ENCODE data around the gene CCL7. TPM values are rescaled to one million over a fixed set of nuclear protein-coding genes. Genes with fewer than 3 reads are reported as not detected.

CCL7 gene
- total RNA-seq, 2 experiments from 2014 or later = not detected

DNA sequence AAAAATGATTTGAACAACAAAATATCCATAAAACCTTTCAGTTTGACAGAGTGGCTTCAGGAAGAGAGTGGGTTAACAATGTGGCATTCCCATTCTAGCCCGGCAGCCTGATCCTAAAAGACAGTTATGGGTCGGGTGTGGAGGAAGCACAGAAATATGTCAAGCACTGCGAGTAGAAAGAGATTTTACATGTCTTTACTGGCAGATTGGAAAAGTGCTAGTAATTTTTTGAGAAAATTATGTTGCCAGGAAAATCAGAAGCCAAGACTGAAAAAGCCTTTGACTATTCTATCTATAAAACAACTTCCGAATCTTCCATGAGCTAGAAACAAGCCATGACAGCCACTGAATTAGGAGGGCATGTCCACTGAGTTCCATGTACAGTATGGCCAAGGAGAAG lies 9.2 kb upstream of the CCL7 start:
- no peak for DNase-seq
- POLR2A ChIA-PET = no interaction called here
- Mint-ChIP-seq H3K27ac (no peak overlapping the region), H3K36me3 (no peaks in the 10 kb centered on the region), H3K4me1 (ENCODE audit: low read depth) (no peaks in the 10 kb centered on the region), H3K27me3 (peaks cover 51% of the 10 kb centered on the region), H3K4me3 (no peak overlapping the region), H3K9me3 (no peaks in the 10 kb centered on the region)
- intact Hi-C loops (cut with micrococcal nuclease) = loop anchor here (5.0 kb wide), 1 partner anchor 59 kb away; no protein-coding TSS in a partner anchor
- CTCF ChIA-PET = no interaction called here

- Mint-ChIP-seq H3K4me3 (no peak overlapping the region), H3K27ac (no peak overlapping the region), H3K9me3 (no peaks in the 10 kb centered on the region), H3K27me3 (peaks cover 53% of the 10 kb centered on the region), H3K36me3 (no peaks in the 10 kb centered on the region), H3K4me1 (ENCODE audit: low read depth) (no peaks in the 10 kb centered on the region)
- DNase-seq = peak; percentile 46
- intact Hi-C loops (cut with micrococcal nuclease) = loop anchor here (5.0 kb wide), 1 partner anchor 59 kb away; no protein-coding TSS in a partner anchor
- ChIA-PET POLR2A (no interaction called here), CTCF (interaction anchor here (1.3 kb wide), 1 partner anchor 100 kb away, joined by 3 read pairs; no protein-coding TSS in a partner anchor)
Measured at GRCh38 chr17:34261568-34262337, 8.3 kb upstream of the CCL7 start.

GRCh38 chr17:34265711-34266110 lies 4.3 kb upstream of the CCL7 start:
- Mint-ChIP-seq H3K9me3 (no peaks in the 10 kb centered on the region), H3K4me1 (ENCODE audit: low read depth) (no peaks in the 10 kb centered on the region), H3K27me3 (peaks cover 37% of the 10 kb centered on the region), H3K4me3 (no peak overlapping the region), H3K27ac (no peak overlapping the region), H3K36me3 (no peaks in the 10 kb centered on the region)
- CTCF ChIA-PET = no interaction called here
- no peak for DNase-seq
- POLR2A ChIA-PET = no interaction called here
- intact Hi-C loops (cut with micrococcal nuclease) = no loop called here

DNA sequence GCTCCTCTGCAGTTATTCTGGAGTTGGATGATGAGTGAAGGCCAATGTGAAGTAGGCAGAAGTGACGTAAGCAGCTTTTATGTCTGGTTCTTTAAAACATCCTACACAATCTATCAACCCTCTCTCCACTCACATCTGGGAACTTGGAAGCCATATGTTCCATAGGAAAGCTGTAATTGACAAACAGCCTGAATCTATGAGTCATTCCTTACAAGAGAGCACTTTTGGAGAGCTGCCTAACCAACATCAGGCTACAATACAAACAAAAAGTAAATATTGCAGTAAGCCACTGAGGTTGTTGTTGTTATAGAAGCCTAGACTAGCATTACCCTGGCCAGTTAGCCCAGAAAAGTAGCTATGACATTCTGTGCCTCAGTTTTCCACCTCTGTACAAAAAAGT lies 5.9 kb downstream of the CCL7 start:
- Mint-ChIP-seq H3K4me1 (ENCODE audit: low read depth) (no peaks in the 10 kb centered on the region), H3K27ac (no peak overlapping the region), H3K27me3 (peaks cover 56% of the 10 kb centered on the region), H3K36me3 (no peaks in the 10 kb centered on the region), H3K9me3 (no peaks in the 10 kb centered on the region), H3K4me3 (no peak overlapping the region)
- DNase-seq = no peak
- ChIA-PET POLR2A (no interaction called here), CTCF (interaction anchor here (1.0 kb wide), 1 partner anchor 86 kb away, joined by 5 read pairs; no protein-coding TSS in a partner anchor)
- intact Hi-C loops (cut with micrococcal nuclease) = no loop called here

- H3K27ac Mint-ChIP-seq = no peak overlapping the region
- H3K36me3 Mint-ChIP-seq = no peaks in the 10 kb centered on the region
- intact Hi-C loops (cut with micrococcal nuclease) = no loop called here
- no peak for DNase-seq
- H3K9me3 Mint-ChIP-seq = no peaks in the 10 kb centered on the region
- CTCF ChIA-PET = no interaction called here
- H3K4me3 Mint-ChIP-seq = no peak overlapping the region
- H3K4me1 Mint-ChIP-seq (ENCODE audit: low read depth) = no peaks in the 10 kb centered on the region
- H3K27me3 Mint-ChIP-seq = peaks cover 53% of the 10 kb centered on the region
- POLR2A ChIA-PET = no interaction called here
Measured at GRCh38 chr17:34276826-34277225, 6.8 kb downstream of the CCL7 start.

GRCh38 chr17:34283571-34283970 lies 13.6 kb downstream of the CCL7 start:
- CTCF ChIA-PET = no interaction called here
- POLR2A ChIA-PET = no interaction called here
- Mint-ChIP-seq H3K9me3 (no peaks in the 10 kb centered on the region), H3K4me1 (ENCODE audit: low read depth) (no peaks in the 10 kb centered on the region), H3K27ac (no peak overlapping the region), H3K36me3 (no peaks in the 10 kb centered on the region), H3K27me3 (peaks cover 36% of the 10 kb centered on the region), H3K4me3 (no peak overlapping the region)
- intact Hi-C loops (cut with micrococcal nuclease) = no loop called here
- DNase-seq = no peak

DNA sequence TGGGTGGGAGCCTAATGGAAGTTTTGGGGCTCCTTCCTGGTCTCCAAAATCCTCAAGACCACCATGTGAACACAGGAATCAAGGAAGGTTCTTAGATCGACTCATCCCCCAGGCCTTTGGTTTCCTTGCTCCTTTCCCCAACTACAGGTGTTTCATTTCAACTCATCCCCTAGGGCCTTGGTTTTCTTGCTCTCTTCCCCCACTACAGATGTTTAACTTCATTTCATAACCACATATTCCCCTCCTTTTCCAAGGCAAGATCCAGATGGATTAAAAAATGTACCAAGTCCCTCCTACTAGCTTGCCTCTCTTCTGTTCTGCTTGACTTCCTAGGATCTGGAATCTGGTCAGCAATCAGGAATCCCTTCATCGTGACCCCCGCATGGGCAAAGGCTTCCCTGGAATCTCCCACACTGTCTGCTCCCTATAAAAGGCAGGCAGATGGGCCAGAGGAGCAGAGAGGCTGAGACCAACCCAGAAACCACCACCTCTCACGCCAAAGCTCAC lies 15.3 kb downstream of the CCL7 start, which contains the start of gene CCL11:
Gene CCL11, plus strand, starts transcription at position 457 of the 507 bp plus-strand sequence. CDS start 67 bp downstream, outside the sequence.
- no peak for DNase-seq
- no peak within 1 kb of the TSS for H3K4me3 Mint-ChIP-seq
- no peaks in the 10 kb centered on the region for H3K4me1 Mint-ChIP-seq (ENCODE audit: low read depth)
- ChIA-PET POLR2A (no interaction called here), CTCF (no interaction called here)
- H3K36me3 Mint-ChIP-seq = no peaks in the 10 kb centered on the region
- H3K9me3 Mint-ChIP-seq = no peaks in the 10 kb centered on the region
- H3K27ac Mint-ChIP-seq = no peak within 1 kb of the TSS
- peaks cover 28% of the 10 kb centered on the region for H3K27me3 Mint-ChIP-seq
- intact Hi-C loops (cut with micrococcal nuclease) = no loop called here

- H3K36me3 Mint-ChIP-seq = no peaks in the 10 kb centered on the region
- H3K4me1 Mint-ChIP-seq (ENCODE audit: low read depth) = no peaks in the 10 kb centered on the region
- H3K27ac Mint-ChIP-seq = no peak overlapping the region
- intact Hi-C loops (cut with micrococcal nuclease) = no loop called here
- no peak for DNase-seq
- peaks cover 15% of the 10 kb centered on the region for H3K27me3 Mint-ChIP-seq
- H3K4me3 Mint-ChIP-seq = no peak overlapping the region
- CTCF ChIA-PET = no interaction called here
- POLR2A ChIA-PET = no interaction called here
- no peaks in the 10 kb centered on the region for H3K9me3 Mint-ChIP-seq
Measured at GRCh38 chr17:34287875-34288274, 17.9 kb downstream of the CCL7 start.

DNA sequence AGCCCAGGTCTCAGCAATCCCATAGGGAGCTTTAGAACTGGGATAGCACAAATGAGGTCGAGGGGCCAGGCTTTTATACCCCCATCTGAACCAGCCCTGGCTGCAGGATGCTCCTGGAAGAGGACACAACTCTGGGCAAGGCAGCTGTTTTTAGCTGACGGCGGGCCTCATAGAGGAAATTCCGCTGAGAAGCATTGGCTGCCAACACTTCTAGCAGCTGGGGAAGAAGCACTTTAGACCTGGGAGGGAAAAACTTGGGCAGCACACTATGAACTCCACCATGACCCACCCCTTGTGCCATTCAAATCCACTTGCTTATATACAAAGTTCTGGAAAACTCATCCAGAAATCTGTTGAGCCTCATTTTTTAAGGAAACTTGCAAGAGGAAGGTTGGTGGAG lies 20.6 kb downstream of the CCL7 start:
- intact Hi-C loops (cut with micrococcal nuclease) = no loop called here
- Mint-ChIP-seq H3K36me3 (no peaks in the 10 kb centered on the region), H3K4me3 (no peak overlapping the region), H3K27ac (no peak overlapping the region), H3K9me3 (no peaks in the 10 kb centered on the region), H3K4me1 (ENCODE audit: low read depth) (no peaks in the 10 kb centered on the region), H3K27me3 (peaks cover 11% of the 10 kb centered on the region)
- POLR2A ChIA-PET = no interaction called here
- DNase-seq = no peak
- CTCF ChIA-PET = interaction anchor here (1.2 kb wide), 1 partner anchor 90 kb away, joined by 3 read pairs; no protein-coding TSS in a partner anchor

DNA sequence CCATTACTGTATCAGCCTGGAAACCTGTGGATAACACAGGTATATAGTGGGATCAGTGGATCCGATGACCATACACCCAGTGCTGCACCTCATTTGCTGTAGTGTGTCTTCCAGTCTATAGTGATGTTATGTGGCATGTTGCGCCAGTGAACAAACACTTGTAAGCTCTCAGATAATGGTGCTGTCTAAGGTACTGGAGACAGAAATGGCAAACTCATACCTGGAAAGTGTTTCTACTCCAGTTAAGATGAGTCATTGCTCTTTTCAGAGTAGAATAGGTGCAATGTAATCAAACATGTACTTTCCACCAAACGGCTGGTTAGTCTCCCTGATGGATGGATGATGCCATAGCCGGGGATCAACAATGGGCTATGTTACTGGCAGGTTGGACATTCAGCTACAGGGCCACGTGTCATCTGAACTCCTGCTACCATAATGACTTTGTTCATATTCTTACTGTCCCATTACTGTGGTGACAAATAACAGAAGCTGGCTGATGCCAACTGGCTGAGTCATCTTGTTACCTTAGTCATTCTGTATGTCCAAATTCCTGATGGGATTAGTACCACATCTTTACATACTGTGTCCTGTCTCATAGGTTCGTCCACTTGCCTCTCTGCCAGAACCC lies 21.8 kb downstream of the CCL7 start:
- POLR2A ChIA-PET = no interaction called here
- intact Hi-C loops (cut with micrococcal nuclease) = no loop called here
- H3K27me3 Mint-ChIP-seq = peaks cover 9% of the 10 kb centered on the region
- CTCF ChIA-PET = interaction anchor here (1.2 kb wide), 1 partner anchor 91 kb away, joined by 3 read pairs; no protein-coding TSS in a partner anchor
- no peak overlapping the region for H3K27ac Mint-ChIP-seq
- H3K9me3 Mint-ChIP-seq = peaks cover 2% of the 10 kb centered on the region
- DNase-seq = peak; percentile 11
- no peaks in the 10 kb centered on the region for H3K4me1 Mint-ChIP-seq (ENCODE audit: low read depth)
- H3K36me3 Mint-ChIP-seq = no peaks in the 10 kb centered on the region
- no peak overlapping the region for H3K4me3 Mint-ChIP-seq

DNA sequence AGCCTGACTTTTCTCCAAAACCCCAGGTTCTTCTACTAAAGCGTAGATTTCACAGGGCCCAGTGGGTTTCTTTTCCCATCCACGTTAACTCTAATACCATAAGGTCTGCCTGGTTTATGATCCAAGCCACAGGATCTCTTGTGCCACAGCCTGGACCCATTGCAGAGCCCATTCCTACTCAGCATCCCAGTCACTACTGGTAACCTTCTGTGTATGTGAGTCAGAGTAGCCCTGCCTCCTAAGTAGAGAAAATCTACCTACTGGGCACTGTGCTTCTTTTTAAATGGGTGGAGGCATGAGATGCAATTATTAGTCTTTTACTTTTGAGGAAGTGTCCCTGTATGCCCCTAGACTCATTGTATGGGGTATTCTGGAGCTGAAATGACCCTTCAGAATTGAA lies 29.0 kb downstream of the CCL7 start:
- H3K27me3 Mint-ChIP-seq = peaks cover 12% of the 10 kb centered on the region
- POLR2A ChIA-PET = no interaction called here
- intact Hi-C loops (cut with micrococcal nuclease) = no loop called here
- CTCF ChIA-PET = no interaction called here
- no peak overlapping the region for H3K4me3 Mint-ChIP-seq
- no peak for DNase-seq
- H3K9me3 Mint-ChIP-seq = peaks cover 2% of the 10 kb centered on the region
- no peak overlapping the region for H3K27ac Mint-ChIP-seq
- no peaks in the 10 kb centered on the region for H3K36me3 Mint-ChIP-seq
- no peaks in the 10 kb centered on the region for H3K4me1 Mint-ChIP-seq (ENCODE audit: low read depth)

DNA sequence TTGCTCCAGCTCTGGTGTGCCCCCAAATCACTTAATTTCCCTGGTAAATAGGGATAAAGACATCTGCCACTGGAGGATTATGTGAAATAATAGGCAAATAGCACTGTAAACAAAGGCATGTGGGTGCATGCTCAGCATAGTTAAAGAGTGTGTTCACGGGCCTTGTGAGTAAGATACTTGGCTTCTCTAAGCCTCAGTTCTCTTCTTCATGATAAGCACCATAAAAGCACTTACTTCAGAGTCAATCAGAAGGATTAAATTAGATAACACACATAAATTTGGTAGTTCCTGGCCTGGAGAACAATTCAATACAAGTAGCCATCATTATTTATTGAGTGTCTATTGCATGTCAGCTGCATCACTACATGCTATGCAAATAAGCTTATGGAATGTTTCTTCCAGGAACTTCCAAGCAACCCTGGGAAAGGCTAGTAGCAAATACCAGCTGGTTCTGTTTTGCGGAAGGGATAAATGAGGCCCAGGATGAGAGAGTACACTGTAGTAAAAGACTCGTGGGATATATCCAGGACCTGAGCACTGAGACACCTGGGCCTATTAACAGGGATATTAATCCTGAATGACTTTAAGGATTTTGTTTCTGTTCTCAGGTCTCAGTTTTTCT lies 30.0 kb downstream of the CCL7 start:
- intact Hi-C loops (cut with micrococcal nuclease) = no loop called here

More for the DNA sequence above, 30.0 kb downstream of the CCL7 start:
- POLR2A ChIA-PET = no interaction called here
- Mint-ChIP-seq H3K4me1 (ENCODE audit: low read depth) (no peaks in the 10 kb centered on the region), H3K36me3 (no peaks in the 10 kb centered on the region), H3K9me3 (peaks cover 2% of the 10 kb centered on the region), H3K27ac (no peak overlapping the region), H3K27me3 (peaks cover 18% of the 10 kb centered on the region), H3K4me3 (no peak overlapping the region)
- CTCF ChIA-PET = interaction anchor here (1.0 kb wide), 1 partner anchor 14 kb away, joined by 3 read pairs; no protein-coding TSS in a partner anchor
- no peak for DNase-seq

All from activated CD4-positive, alpha-beta memory T cell treated with anti-CD3 and anti-CD28 coated beads for 36 hours (primary cell).